ENCODE results near the gene UBE2D4. TPM values are rescaled to one million over a fixed set of nuclear protein-coding genes. Genes with fewer than 3 reads are reported as not detected.

Gene UBE2D4
- total and polyA plus RNA-seq, 9 of the 15 experiments (the other 6 are each of a cell fraction or from before 2014, with no cell fraction given), result 3.3 to 16.2 (median 7.5) TPM

- Histone ChIP-seq H3K27ac (ENCODE audit: extremely low read depth, low read depth, low read length) (no peak overlapping the region), H3K79me2 (ENCODE audit: control insufficient read depth, insufficient read depth, low read length) (no peaks in the 10 kb centered on the region), H3K4me1 (replicated peaks in 1 of 2; ENCODE audit: control insufficient read depth in 2 of 2, insufficient read depth in 2 of 2, low read length in 2 of 2) (peaks cover 6% of the 10 kb centered on the region in 2 experiments; a peak in 4 of 5 replicates), H2AFZ (ENCODE audit: low read depth, low read length) (no peak overlapping the region), H4K20me1 (replicated peaks; ENCODE audit: control insufficient read depth, insufficient read depth, low read length) (no peaks in the 10 kb centered on the region; the same call in 1 of the 2 replicates), H3K9me1 (ENCODE audit: control insufficient read depth, insufficient read depth, low read length) (no peaks in the 10 kb centered on the region), H3K27me3 (ENCODE audit: control insufficient read depth in 2 of 2, insufficient read depth in 2 of 2, low read length in 2 of 2) (no peaks in the 10 kb centered on the region), H3K4me3 (no peak overlapping the region), H3K9me3 (replicated peaks; ENCODE audit: control insufficient read depth, insufficient read depth, low read depth, low read length) (no peaks in the 10 kb centered on the region), H3K4me2 (ENCODE audit: insufficient read depth, low read length) (no peak overlapping the region), H3K36me3 (ENCODE audit: control insufficient read depth, insufficient read depth, low read length) (peaks cover 72% of the 10 kb centered on the region), H3K9ac (ENCODE audit: insufficient read depth in 1 of 2, low read depth in 2 of 2, low read length in 2 of 2) (0 out of 4 replicates have a peak overlapping the region, but pooled peaks of 1 of the 2 experiments have one; percentile 38)
- TF ChIP-seq NCOA4 (IDR thresholded peaks at IDR 0.05; ENCODE audit: partially characterized antibody) (no peak), FOXK2 (conservative IDR thresholded peaks at IDR 0.05 in 1 of 2, IDR thresholded peaks at IDR 0.05 in 1 of 2; ENCODE audit: low read depth in 2 of 2) (no peak), POLR2A (conservative IDR thresholded peaks at IDR 0.05) (no peak), ZNF644 (tag; IDR thresholded peaks at IDR 0.05; ENCODE audit: low read depth) (no peak)
- intact Hi-C loops (cut with micrococcal nuclease), result no loop called here
- DNase-seq (ENCODE audit: extremely low read depth in 1 of 4, low spot score in 3 of 4), result no peak
- CTCF ChIA-PET (ENCODE audit: low intra/inter-chr PET ratio), result no interaction called here
- BruUV-seq (replicated peaks), result TSS peak; percentile 31
- no peak for ATAC-seq
- 95% methylated on average over 36 of the region's 38 CpGs for WGBS (ENCODE audit: insufficient coverage, low coverage, missing lambda C conversion rate)
- FAIRE-seq, result no peak
- in situ Hi-C loops (cut with MboI), result no loop called here
- POLR2A ChIA-PET, result interaction anchor here (1.1 to 1.9 kb wide), 3 partner anchors 9 to 18 kb away, joined by 3 to 4 read pairs (median 4); partner anchors contain the start of gene MRPS24
Observed at GRCh38 chr7:43877968-43878864, 48.0 kb upstream of the UBE2D4 start.

GRCh38 chr7:43878867-43879266 is 47.4 kb upstream of the UBE2D4 start:
- Histone ChIP-seq H3K4me2 (ENCODE audit: insufficient read depth, low read length) (no peak overlapping the region), H2AFZ (ENCODE audit: low read depth, low read length) (no peak overlapping the region), H3K9me3 (replicated peaks; ENCODE audit: control insufficient read depth, insufficient read depth, low read depth, low read length) (no peaks in the 10 kb centered on the region), H3K79me2 (ENCODE audit: control insufficient read depth, insufficient read depth, low read length) (no peaks in the 10 kb centered on the region), H3K9ac (ENCODE audit: insufficient read depth in 1 of 2, low read depth in 2 of 2, low read length in 2 of 2) (no peak overlapping the region), H3K9me1 (ENCODE audit: control insufficient read depth, insufficient read depth, low read length) (no peaks in the 10 kb centered on the region), H4K20me1 (replicated peaks; ENCODE audit: control insufficient read depth, insufficient read depth, low read length) (no peaks in the 10 kb centered on the region; the same call in 1 of the 2 replicates), H3K36me3 (ENCODE audit: control insufficient read depth, insufficient read depth, low read length) (peaks cover 71% of the 10 kb centered on the region), H3K4me1 (replicated peaks in 1 of 2; ENCODE audit: control insufficient read depth in 2 of 2, insufficient read depth in 2 of 2, low read length in 2 of 2) (peaks cover 0 to 2% of the 10 kb centered on the region in 2 experiments; a peak in 3 of 5 replicates), H3K27me3 (ENCODE audit: control insufficient read depth in 2 of 2, insufficient read depth in 2 of 2, low read length in 2 of 2) (no peaks in the 10 kb centered on the region), H3K4me3 (no peak overlapping the region), H3K27ac (ENCODE audit: extremely low read depth, low read depth, low read length) (no peak overlapping the region)
- POLR2A ChIA-PET, result interaction anchor here (2.0 kb wide), 1 partner anchor 12 kb away, joined by 7 read pairs; no protein-coding TSS in a partner anchor
- DNase-seq (ENCODE audit: extremely low read depth in 1 of 4, low spot score in 3 of 4) (no peak), FAIRE-seq (no peak), ATAC-seq (no peak)
- CTCF ChIA-PET (ENCODE audit: low intra/inter-chr PET ratio), result no interaction called here
- 88% methylated on average over 5 of the region's 5 CpGs for WGBS (ENCODE audit: insufficient coverage, low coverage, missing lambda C conversion rate)
- intact Hi-C loops (cut with micrococcal nuclease) (no loop called here), in situ Hi-C loops (cut with MboI) (no loop called here)
- no TSS peak for BruUV-seq (replicated peaks)
- TF ChIP-seq E2F3 (CRISPR knock-in tag; IDR thresholded peaks at IDR 0.05) (no peak), SNAPC5 (CRISPR knock-in tag; IDR thresholded peaks at IDR 0.05) (no peak), SMAD4 (CRISPR knock-in tag; conservative IDR thresholded peaks at IDR 0.05) (no peak), GTF2E2 (tag; IDR thresholded peaks at IDR 0.05) (no peak), IFI16 (CRISPR knock-in tag; IDR thresholded peaks at IDR 0.05) (no peak), CCNT2 (IDR thresholded peaks at IDR 0.05; ENCODE audit: borderline replicate concordance, extremely low read depth, insufficient read length, low read depth, low read length) (no peak), ZNF707 (CRISPR knock-in tag; conservative IDR thresholded peaks at IDR 0.05) (no peak), ESRRA (IDR thresholded peaks at IDR 0.05; ENCODE audit: borderline replicate concordance, low read depth) (no peak), CHCHD3 (CRISPR knock-in tag; IDR thresholded peaks at IDR 0.05) (no peak)
